H1 (cell line): ENCODE data around the gene RSU1. TPM values are rescaled to one million over a fixed set of nuclear protein-coding genes. Genes with fewer than 3 reads are reported as not detected.

Source experiments
- BCL11A ChIP-seq, 2 experiments: IDR thresholded peaks; one replicate each; pipeline ENCODE4 v1.6.1; 2011; ENCODE audit warnings: low read depth in 2 of 2, low read length in 2 of 2, mild to moderate bottlenecking in 2 of 2
- CBX8 ChIP-seq: fragments of 300-800, 300-1000 bp; sonication (generic); IDR thresholded peaks from 2 replicates; pipeline ENCODE4 v1.7.1; 2016; ENCODE audit warnings: low read depth, low read length, borderline replicate concordance
- CTBP2 ChIP-seq: IDR thresholded peaks from 2 replicates; pipeline ENCODE4 v1.7.0; 2011; ENCODE audit warnings: borderline replicate concordance, mild to moderate bottlenecking, moderate library complexity, mixed read lengths, low read length; ENCODE audit not compliant: insufficient read depth, insufficient read length
- HDAC2 ChIP-seq, 2 experiments: fragments of 300-600 bp in 1 of 2; sonication (generic) in 1 of 2; IDR thresholded peaks; 2 replicates each; pipeline ENCODE4 v1.6.1; 2011 to 2012; ENCODE audit warnings: low read depth in 2 of 2, low read length in 2 of 2, mild to moderate bottlenecking in 2 of 2, moderate library complexity in 2 of 2, borderline replicate concordance in 1 of 2, inconsistent platforms in 1 of 2
- KDM5A ChIP-seq: fragments of 200-600 bp; IDR thresholded peaks from 2 replicates; pipeline ENCODE4 v1.7.1; 2012; ENCODE audit warnings: mild to moderate bottlenecking, low read length, inconsistent platforms, mixed read lengths
- RNF2 ChIP-seq: fragments of 200-900, 300-1000 bp; sonication (generic); IDR thresholded peaks from 2 replicates; pipeline ENCODE4 v1.7.1; 2016; ENCODE audit warnings: borderline replicate concordance, low read depth, mild to moderate bottlenecking, antibody characterized with exemption, low read length; ENCODE audit not compliant: poor library complexity, severe bottlenecking; ENCODE audit errors: missing control alignments
- SIRT6 ChIP-seq: IDR thresholded peaks from one replicate; pipeline ENCODE4 v1.7.1; 2012; ENCODE audit warnings: low read length, inconsistent platforms
- SIX5 ChIP-seq: IDR thresholded peaks from 2 replicates; pipeline ENCODE4 v1.6.1; 2011; ENCODE audit warnings: mild to moderate bottlenecking, low read depth, low read length
- TAF7 ChIP-seq: optimal IDR thresholded peaks from 2 replicates; pipeline ENCODE3; 2011; ENCODE audit warnings: low read depth, mild to moderate bottlenecking, inconsistent platforms, low read length, moderate library complexity, borderline replicate concordance
- polyA plus RNA-seq, 7 experiments: library from polyadenylated mRNA; depleted of rRNA in 3 of 7; stranded (reverse) in 5 of 7; unstranded in 2 of 7; fragments of >200 nt in 5 of 7; fragments of 200-250 nt in 2 of 7; gene quantifications; 1 replicate in 5 of 7; 2 replicates in 1 of 7; 4 replicates in 1 of 7; pipeline versions ENCODE4 v1.2.1 to v1.2.3, GENCODE V29; 2011 to 2013; ENCODE audit warnings: missing spikeins in 2 of 7, mixed read lengths in 2 of 7
- total RNA-seq: library from RNA; stranded (reverse); fragmentation: NEBNext Ultra II Directional; extraction: Animal tissue kit (Norgen Biotek cat#: 25700); gene quantifications from 2 replicates; pipeline ENCODE4 v1.2.1, GENCODE V29; 2021
- TF ChIP-seq, protein P1 (sequence below): fragments of 300-600 bp; sonication (generic); IDR thresholded peaks from 2 replicates; pipeline ENCODE4 v1.7.1; 2012; ENCODE audit warnings: low read length, moderate library complexity, mild to moderate bottlenecking, inconsistent platforms; ENCODE audit not compliant: insufficient replicate concordance
- TF ChIP-seq, protein P2 (sequence below): IDR thresholded peaks from 2 replicates; pipeline ENCODE4 v1.6.1; 2012; ENCODE audit warnings: inconsistent platforms

Gene RSU1
- total and polyA plus RNA-seq, 2 of the 8 experiments (the other 6 are each of a cell fraction or from before 2014, with no cell fraction given) = 50.0 to 68.2 TPM

DNA sequence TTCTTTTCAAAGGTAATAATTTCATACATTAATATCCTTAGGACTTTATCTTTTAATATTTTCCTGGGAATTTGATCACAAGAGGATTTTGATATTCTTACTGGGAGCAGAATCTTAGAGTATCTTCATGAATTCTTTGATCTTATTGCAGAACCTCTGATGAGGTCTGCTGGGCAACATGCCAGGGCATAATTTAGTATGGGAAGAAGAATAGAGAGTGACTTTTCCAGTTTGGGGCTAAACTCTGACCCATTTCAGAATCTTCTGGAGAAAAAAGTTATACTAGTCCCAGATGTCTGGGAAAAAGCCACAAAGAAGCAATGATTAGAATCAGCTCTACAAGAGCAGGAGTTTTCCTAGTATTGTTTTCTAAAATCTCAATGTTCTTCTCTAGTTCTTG lies 28.0 kb upstream of the RSU1 start (continued):
- TF ChIP-seq, protein P1, sequence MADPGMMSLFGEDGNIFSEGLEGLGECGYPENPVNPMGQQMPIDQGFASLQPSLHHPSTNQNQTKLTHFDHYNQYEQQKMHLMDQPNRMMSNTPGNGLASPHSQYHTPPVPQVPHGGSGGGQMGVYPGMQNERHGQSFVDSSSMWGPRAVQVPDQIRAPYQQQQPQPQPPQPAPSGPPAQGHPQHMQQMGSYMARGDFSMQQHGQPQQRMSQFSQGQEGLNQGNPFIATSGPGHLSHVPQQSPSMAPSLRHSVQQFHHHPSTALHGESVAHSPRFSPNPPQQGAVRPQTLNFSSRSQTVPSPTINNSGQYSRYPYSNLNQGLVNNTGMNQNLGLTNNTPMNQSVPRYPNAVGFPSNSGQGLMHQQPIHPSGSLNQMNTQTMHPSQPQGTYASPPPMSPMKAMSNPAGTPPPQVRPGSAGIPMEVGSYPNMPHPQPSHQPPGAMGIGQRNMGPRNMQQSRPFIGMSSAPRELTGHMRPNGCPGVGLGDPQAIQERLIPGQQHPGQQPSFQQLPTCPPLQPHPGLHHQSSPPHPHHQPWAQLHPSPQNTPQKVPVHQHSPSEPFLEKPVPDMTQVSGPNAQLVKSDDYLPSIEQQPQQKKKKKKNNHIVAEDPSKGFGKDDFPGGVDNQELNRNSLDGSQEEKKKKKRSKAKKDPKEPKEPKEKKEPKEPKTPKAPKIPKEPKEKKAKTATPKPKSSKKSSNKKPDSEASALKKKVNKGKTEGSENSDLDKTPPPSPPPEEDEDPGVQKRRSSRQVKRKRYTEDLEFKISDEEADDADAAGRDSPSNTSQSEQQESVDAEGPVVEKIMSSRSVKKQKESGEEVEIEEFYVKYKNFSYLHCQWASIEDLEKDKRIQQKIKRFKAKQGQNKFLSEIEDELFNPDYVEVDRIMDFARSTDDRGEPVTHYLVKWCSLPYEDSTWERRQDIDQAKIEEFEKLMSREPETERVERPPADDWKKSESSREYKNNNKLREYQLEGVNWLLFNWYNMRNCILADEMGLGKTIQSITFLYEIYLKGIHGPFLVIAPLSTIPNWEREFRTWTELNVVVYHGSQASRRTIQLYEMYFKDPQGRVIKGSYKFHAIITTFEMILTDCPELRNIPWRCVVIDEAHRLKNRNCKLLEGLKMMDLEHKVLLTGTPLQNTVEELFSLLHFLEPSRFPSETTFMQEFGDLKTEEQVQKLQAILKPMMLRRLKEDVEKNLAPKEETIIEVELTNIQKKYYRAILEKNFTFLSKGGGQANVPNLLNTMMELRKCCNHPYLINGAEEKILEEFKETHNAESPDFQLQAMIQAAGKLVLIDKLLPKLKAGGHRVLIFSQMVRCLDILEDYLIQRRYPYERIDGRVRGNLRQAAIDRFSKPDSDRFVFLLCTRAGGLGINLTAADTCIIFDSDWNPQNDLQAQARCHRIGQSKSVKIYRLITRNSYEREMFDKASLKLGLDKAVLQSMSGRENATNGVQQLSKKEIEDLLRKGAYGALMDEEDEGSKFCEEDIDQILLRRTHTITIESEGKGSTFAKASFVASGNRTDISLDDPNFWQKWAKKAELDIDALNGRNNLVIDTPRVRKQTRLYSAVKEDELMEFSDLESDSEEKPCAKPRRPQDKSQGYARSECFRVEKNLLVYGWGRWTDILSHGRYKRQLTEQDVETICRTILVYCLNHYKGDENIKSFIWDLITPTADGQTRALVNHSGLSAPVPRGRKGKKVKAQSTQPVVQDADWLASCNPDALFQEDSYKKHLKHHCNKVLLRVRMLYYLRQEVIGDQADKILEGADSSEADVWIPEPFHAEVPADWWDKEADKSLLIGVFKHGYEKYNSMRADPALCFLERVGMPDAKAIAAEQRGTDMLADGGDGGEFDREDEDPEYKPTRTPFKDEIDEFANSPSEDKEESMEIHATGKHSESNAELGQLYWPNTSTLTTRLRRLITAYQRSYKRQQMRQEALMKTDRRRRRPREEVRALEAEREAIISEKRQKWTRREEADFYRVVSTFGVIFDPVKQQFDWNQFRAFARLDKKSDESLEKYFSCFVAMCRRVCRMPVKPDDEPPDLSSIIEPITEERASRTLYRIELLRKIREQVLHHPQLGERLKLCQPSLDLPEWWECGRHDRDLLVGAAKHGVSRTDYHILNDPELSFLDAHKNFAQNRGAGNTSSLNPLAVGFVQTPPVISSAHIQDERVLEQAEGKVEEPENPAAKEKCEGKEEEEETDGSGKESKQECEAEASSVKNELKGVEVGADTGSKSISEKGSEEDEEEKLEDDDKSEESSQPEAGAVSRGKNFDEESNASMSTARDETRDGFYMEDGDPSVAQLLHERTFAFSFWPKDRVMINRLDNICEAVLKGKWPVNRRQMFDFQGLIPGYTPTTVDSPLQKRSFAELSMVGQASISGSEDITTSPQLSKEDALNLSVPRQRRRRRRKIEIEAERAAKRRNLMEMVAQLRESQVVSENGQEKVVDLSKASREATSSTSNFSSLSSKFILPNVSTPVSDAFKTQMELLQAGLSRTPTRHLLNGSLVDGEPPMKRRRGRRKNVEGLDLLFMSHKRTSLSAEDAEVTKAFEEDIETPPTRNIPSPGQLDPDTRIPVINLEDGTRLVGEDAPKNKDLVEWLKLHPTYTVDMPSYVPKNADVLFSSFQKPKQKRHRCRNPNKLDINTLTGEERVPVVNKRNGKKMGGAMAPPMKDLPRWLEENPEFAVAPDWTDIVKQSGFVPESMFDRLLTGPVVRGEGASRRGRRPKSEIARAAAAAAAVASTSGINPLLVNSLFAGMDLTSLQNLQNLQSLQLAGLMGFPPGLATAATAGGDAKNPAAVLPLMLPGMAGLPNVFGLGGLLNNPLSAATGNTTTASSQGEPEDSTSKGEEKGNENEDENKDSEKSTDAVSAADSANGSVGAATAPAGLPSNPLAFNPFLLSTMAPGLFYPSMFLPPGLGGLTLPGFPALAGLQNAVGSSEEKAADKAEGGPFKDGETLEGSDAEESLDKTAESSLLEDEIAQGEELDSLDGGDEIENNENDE = no peak
- TF ChIP-seq TAF7 = no peak
- TF ChIP-seq SIX5 = no peak
- TF ChIP-seq CBX8 = no peak
- no peak for TF ChIP-seq RNF2
- TF ChIP-seq HDAC2 (IDR thresholded peaks at IDR 0.05; ENCODE audit: borderline replicate concordance in 1 of 2, low read depth in 2 of 2, low read length in 2 of 2) = no peak
- no peak for TF ChIP-seq BCL11A (IDR thresholded peaks at IDR 0.05; ENCODE audit: low read depth in 2 of 2, low read length in 2 of 2)
- no peak for TF ChIP-seq KDM5A
- TF ChIP-seq SIRT6 = no peak
- TF ChIP-seq, protein P2, sequence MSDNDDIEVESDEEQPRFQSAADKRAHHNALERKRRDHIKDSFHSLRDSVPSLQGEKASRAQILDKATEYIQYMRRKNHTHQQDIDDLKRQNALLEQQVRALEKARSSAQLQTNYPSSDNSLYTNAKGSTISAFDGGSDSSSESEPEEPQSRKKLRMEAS = no peak
- no peak for TF ChIP-seq CTBP2
